Cortex of kidney (tissue), 1 donor: Measurements from ENCODE around the gene THAP2.

ENCODE experiments used
- DNase-seq: peaks from one replicate; lab custom pipeline; 2025; lab: John Stamatoyannopoulos, UW

THAP2 gene

GRCh38 chr12:71703206-71703605 lies 39.1 kb downstream of the THAP2 start:
- no peak for DNase-seq

- no peak for DNase-seq
Observed at GRCh38 chr12:71704920-71705319, 40.8 kb downstream of the THAP2 start.

- DNase-seq, result no peak
Observed at GRCh38 chr12:71708658-71709057, 44.6 kb downstream of the THAP2 start.

- no peak for DNase-seq
Observed at GRCh38 chr12:71710276-71711125, 46.4 kb downstream of the THAP2 start.

- DNase-seq, result no peak
Observed at GRCh38 chr12:71718611-71719010, 54.5 kb downstream of the THAP2 start.

- no peak for DNase-seq
Observed at GRCh38 chr12:71719647-71720370, 55.7 kb downstream of the THAP2 start.

GRCh38 chr12:71721783-71722505 lies 57.8 kb downstream of the THAP2 start:
- DNase-seq, result no peak

- DNase-seq, result no peak
Observed at GRCh38 chr12:71725011-71725410, 60.9 kb downstream of the THAP2 start.

GRCh38 chr12:71726548-71726947 lies 62.4 kb downstream of the THAP2 start:
- no peak for DNase-seq

- no peak for DNase-seq
Observed at GRCh38 chr12:71727958-71728357, 63.9 kb downstream of the THAP2 start.
